Erythroblast (primary cell): ENCODE data around the gene CITED2.

Experiments
- GATA1 ChIP-seq: IDR thresholded peaks from 2 replicates; pipeline ENCODE4 v1.6.1; 2011; ENCODE audit warnings: low read depth, mild to moderate bottlenecking, control low read depth, low read length, moderate library complexity
- POLR2A ChIP-seq: IDR thresholded peaks from 2 replicates; pipeline ENCODE4 v1.6.1; 2011; ENCODE audit warnings: mild to moderate bottlenecking, low read length

DNA sequence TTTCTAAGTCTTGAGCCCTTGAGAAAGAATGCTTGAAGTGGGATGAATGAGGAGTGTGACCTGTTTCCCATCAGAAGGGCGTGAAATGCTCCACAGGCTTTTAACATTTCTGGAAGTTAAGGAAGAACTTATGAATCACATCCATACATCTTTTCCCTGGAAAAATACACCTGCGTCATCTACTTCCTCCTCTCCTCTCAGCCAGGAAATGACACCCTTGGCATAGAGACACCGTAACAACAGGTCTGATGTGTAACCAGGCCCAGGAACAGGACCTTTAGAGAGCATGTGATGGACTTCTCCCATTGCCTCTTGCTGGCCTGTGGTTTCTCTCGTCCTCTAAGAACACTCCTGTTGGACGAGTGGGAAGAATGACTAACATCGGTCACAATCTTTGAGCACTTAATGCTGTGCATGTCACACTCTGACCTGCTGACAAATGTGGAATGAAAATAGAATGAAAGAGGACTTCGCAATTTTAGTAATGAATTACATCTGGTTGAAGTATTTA, 28.5 kb upstream of the CITED2 start:
- no peak for TF ChIP-seq POLR2A
- no peak for TF ChIP-seq GATA1
